HepG2 (cell line): ENCODE results near the gene IGSF8. TPM values are rescaled to one million over a fixed set of nuclear protein-coding genes. Genes with fewer than 3 reads are reported as not detected.

Experiments used
- ATAC-seq: fragments of 200-7000 bp; cut with Tn5 transposase; 3 replicates; pipeline ENCODE4 v1.9.1; 2020; ENCODE audit warnings: mild to moderate bottlenecking, moderate library complexity
- BruUV-seq: library from RNA; stranded (reverse); fragments of 400-500 nt; replicated peaks from 2 replicates; lab custom pipeline; 2021; lab: Mats Ljungman, UMichigan
- CTCF ChIA-PET: fragments of 300-600 bp; formaldehyde crosslinking; extraction: SDS; loops from one replicate; lab custom pipeline; 2021; ENCODE audit warnings: low total read pairs, inconsistent platforms, low intra/inter-chr PET ratio; lab: Yijun Ruan, JAX
- POLR2A ChIA-PET: fragments of 350-600 bp; sonication (Branson Sonifier 250); formaldehyde crosslinking; loops from one replicate; lab custom pipeline; 2020; ENCODE audit warnings: antibody characterized with exemption, inconsistent platforms; lab: Yijun Ruan, JAX
- DNase-seq: peaks from one replicate; pipeline ENCODE4 v3.0.0-alpha.2; 2015; ENCODE audit warnings: low spot score
- FAIRE-seq: peaks from 3 replicates; lab custom pipeline; 2011; peaks lifted over from hg19 to GRCh38; lab: Jason Lieb, UNC
- H2AFZ ChIP-seq: one replicate; pipeline ENCODE4 v1.6.1; 2011; ENCODE audit warnings: low read length, inconsistent platforms
- H3K27ac ChIP-seq: fragments of 300-600 bp; 3 replicates; pipeline ENCODE4 v1.8.0; 2011; ENCODE audit warnings: mixed run types, mild to moderate bottlenecking, mixed read lengths, low read length, inconsistent platforms; ENCODE audit not compliant: insufficient read depth; ENCODE audit errors: extremely low read length
- H3K27me3 ChIP-seq, 2 experiments: fragments of 200-600 bp in 1 of 2; 2 replicates in 1 of 2; 3 replicates in 1 of 2; pipeline versions ENCODE4 v1.6.0 to v1.8.0; 2011; ENCODE audit warnings: low read length in 2 of 2, mild to moderate bottlenecking in 2 of 2, moderate library complexity in 2 of 2, inconsistent platforms in 1 of 2; ENCODE audit not compliant: insufficient read depth in 2 of 2, control insufficient read depth in 1 of 2
- H3K36me3 ChIP-seq, 2 experiments: fragments of 200-600 bp in 1 of 2; replicated peaks in 1 of 2; 2 replicates in 1 of 2; 3 replicates in 1 of 2; pipeline versions ENCODE4 v1.5.1 to v1.8.0; 2011; ENCODE audit warnings: low read length in 2 of 2, inconsistent platforms in 1 of 2; ENCODE audit not compliant: insufficient read depth in 2 of 2, control insufficient read depth in 1 of 2
- H3K4me1 ChIP-seq: 2 replicates; pipeline ENCODE4 v1.5.1; 2012; ENCODE audit warnings: low read length, inconsistent platforms; ENCODE audit not compliant: insufficient read depth
- H3K4me2 ChIP-seq: 2 replicates; pipeline ENCODE4 v1.6.0; 2011; ENCODE audit warnings: low read depth, low read length, inconsistent platforms
- H3K4me3 ChIP-seq, 3 experiments: fragments of 200-600 bp in 1 of 3; sonication (generic), shearing (Covaris generic) in 1 of 3; replicated peaks in 1 of 3; 2 replicates each; pipeline ENCODE4 v1.5.1; 2011 to 2016; ENCODE audit warnings: low read length in 3 of 3, inconsistent platforms in 2 of 3, low read depth in 2 of 3, mild to moderate bottlenecking in 2 of 3, control low read depth in 1 of 3, mixed read lengths in 1 of 3; ENCODE audit not compliant: insufficient read depth in 1 of 3
- H3K79me2 ChIP-seq: one replicate; pipeline ENCODE4 v1.6.1; 2011; ENCODE audit warnings: low read length, inconsistent platforms; ENCODE audit not compliant: insufficient read depth
- H3K9ac ChIP-seq: 2 replicates; pipeline ENCODE4 v1.6.0; 2011; ENCODE audit warnings: mild to moderate bottlenecking, low read depth, low read length, inconsistent platforms; ENCODE audit not compliant: insufficient read depth
- H3K9me3 ChIP-seq: 2 replicates; pipeline ENCODE4 v1.5.1; 2012; ENCODE audit warnings: mild to moderate bottlenecking, low read length
- H4K20me1 ChIP-seq: 2 replicates; pipeline ENCODE4 v1.6.0; 2011; ENCODE audit warnings: inconsistent platforms, mild to moderate bottlenecking, low read length, moderate library complexity; ENCODE audit not compliant: insufficient read depth
- CEBPG ChIP-seq: IDR thresholded peaks from 2 replicates; pipeline ENCODE4 v1.6.1; 2016
- CREBL2 ChIP-seq: sonication (generic); formaldehyde crosslinking; IDR thresholded peaks from 2 replicates; pipeline ENCODE4 v1.8.1; 2023; ENCODE audit warnings: missing genetic modification reagents, mild to moderate bottlenecking, borderline replicate concordance
- NR2F2 ChIP-seq: IDR thresholded peaks from 2 replicates; pipeline ENCODE4 v1.6.1; 2012; ENCODE audit warnings: low read depth, inconsistent platforms, borderline replicate concordance
- PHF20 ChIP-seq: sonication (generic); formaldehyde crosslinking; IDR thresholded peaks from 2 replicates; pipeline ENCODE4 v1.5.0; 2020; ENCODE audit warnings: mild to moderate bottlenecking, missing genetic modification reagents
- SIN3A ChIP-seq: IDR thresholded peaks from 2 replicates; pipeline ENCODE4 v1.6.1; 2011; ENCODE audit warnings: low read depth, mild to moderate bottlenecking, control low read depth, low read length, borderline replicate concordance
- SP1 ChIP-seq, 2 experiments: fragments of 450-650 bp in 1 of 2; sonication (generic) in 1 of 2; formaldehyde crosslinking in 1 of 2; IDR thresholded peaks; 2 replicates each; pipeline versions ENCODE4 v1.4.0 to v1.6.1; 2016 to 2020; ENCODE audit warnings: missing genetic modification reagents in 1 of 2
- TRIM22 ChIP-seq: fragments of 450-650 bp; IDR thresholded peaks from 2 replicates; pipeline ENCODE4 v1.6.1; 2017
- XBP1 ChIP-seq: sonication (generic); formaldehyde crosslinking; IDR thresholded peaks from 2 replicates; pipeline ENCODE4 v1.5.0; 2020; ENCODE audit warnings: missing genetic modification reagents
- YEATS2 ChIP-seq: sonication (generic); formaldehyde crosslinking; IDR thresholded peaks from 2 replicates; pipeline ENCODE4 v1.4.0; 2020; ENCODE audit warnings: missing genetic modification reagents, borderline replicate concordance
- ZNF446 ChIP-seq: sonication (generic); formaldehyde crosslinking; IDR thresholded peaks from 2 replicates; pipeline ENCODE4 v1.5.0; 2020; ENCODE audit warnings: mild to moderate bottlenecking, missing genetic modification reagents
- ZNF567 ChIP-seq: sonication (generic); formaldehyde crosslinking; IDR thresholded peaks from 2 replicates; pipeline ENCODE4 v1.8.1; 2023; ENCODE audit warnings: mild to moderate bottlenecking, missing genetic modification reagents, borderline replicate concordance
- ZNF770 ChIP-seq: sonication (generic); formaldehyde crosslinking; IDR thresholded peaks from 2 replicates; pipeline ENCODE4 v1.5.0; 2020; ENCODE audit warnings: mild to moderate bottlenecking, missing genetic modification reagents
- ZNF780A ChIP-seq: sonication (generic); formaldehyde crosslinking; IDR thresholded peaks from 2 replicates; pipeline ENCODE4 v1.8.0; 2022; ENCODE audit warnings: mild to moderate bottlenecking, missing genetic modification reagents, moderate library complexity
- ZSCAN29 ChIP-seq: sonication (generic); formaldehyde crosslinking; conservative IDR thresholded peaks from 2 replicates; pipeline ENCODE4 v1.4.0; 2020; ENCODE audit warnings: mild to moderate bottlenecking, missing genetic modification reagents
- WGBS: methylation state at CpG from one replicate; pipeline ENCODE4 v1.1.6; 2017; ENCODE audit warnings: low lambda C conversion rate; 5-methylcytosine and 5-hydroxymethylcytosine counted together
- in situ Hi-C: cut with HindIII; loops from 2 replicates; pipeline ENCODE4 v1.10.0; 2017; ENCODE audit warnings: low pct_unique_long_range_greater_than_20kb; ENCODE audit not compliant: extremely low pct_ligation_motif_present
- intact Hi-C: fragments of 100-400 bp; cut with micrococcal nuclease; formaldehyde crosslinking; loops from one replicate; pipeline ENCODE4 v1.10.0; 2022; ENCODE audit not compliant: unreplicated experiment
- polyA plus RNA-seq, 8 experiments: library from polyadenylated mRNA; depleted of rRNA in 3 of 8; stranded (reverse) in 7 of 8; unstranded in 1 of 8; fragments of >200 nt; fragmentation: Illumina TruSeq in 4 of 8; extraction: Trizol in 4 of 8; gene quantifications; 2 replicates each; pipeline versions ENCODE4 v1.2.1 to v1.2.3, GENCODE V29; 2011 to 2016; ENCODE audit warnings: low read depth in 4 of 8, missing spikeins in 1 of 8, mixed read lengths in 1 of 8; ENCODE audit not compliant: insufficient read depth in 1 of 8
- total RNA-seq, 5 experiments: library from RNA; depleted of rRNA; stranded (reverse); fragments of >200 nt; fragmentation: Illumina TruSeq; extraction: Trizol; gene quantifications; 2 replicates each; pipeline ENCODE4 v1.2.3, GENCODE V29; 2016; ENCODE audit warnings: low read depth in 1 of 5

The IGSF8 gene
- total and polyA plus RNA-seq, 2 of the 13 experiments (the other 11 are each of a cell fraction or from before 2014, with no cell fraction given) = 24.0 to 41.0 TPM

GRCh38 chr1:160134791-160135572, 36.6 kb upstream of the IGSF8 start:
- TF ChIP-seq ZNF567 = no peak
- TF ChIP-seq, all 625 proteins: peak for 0
- intact Hi-C loops (no loop called here), in situ Hi-C loops (no loop called here)
- no peak overlapping the region for H3K4me2 ChIP-seq
- H3K4me1 ChIP-seq = peaks cover 27% of the 10 kb centered on the region
- ATAC-seq (no peak), FAIRE-seq (no peak), DNase-seq (no peak)
- BruUV-seq = no TSS peak
- ChIA-PET CTCF (no interaction called here), POLR2A (no interaction called here)
- no peak overlapping the region for H2AFZ ChIP-seq
- no peaks in the 10 kb centered on the region for H3K9me3 ChIP-seq
- no peak overlapping the region for H3K4me3 ChIP-seq
- H3K36me3 ChIP-seq = no peaks in the 10 kb centered on the region
- H3K27me3 ChIP-seq = no peaks in the 10 kb centered on the region
- no peak overlapping the region for H3K9ac ChIP-seq
- 62% methylated on average over 17 of the region's 20 CpGs for WGBS
- no peaks in the 10 kb centered on the region for H3K79me2 ChIP-seq
- H4K20me1 ChIP-seq = no peaks in the 10 kb centered on the region
- H3K27ac ChIP-seq = no peak overlapping the region

- intact Hi-C loops = no loop called here
- ChIA-PET CTCF (no interaction called here), POLR2A (no interaction called here)
- Histone ChIP-seq H3K27ac (no peak overlapping the region), H3K36me3 (no peaks in the 10 kb centered on the region), H3K9me3 (no peaks in the 10 kb centered on the region), H3K4me2 (no peak overlapping the region), H3K27me3 (no peaks in the 10 kb centered on the region), H3K4me1 (peaks cover 35% of the 10 kb centered on the region), H4K20me1 (no peaks in the 10 kb centered on the region), H3K79me2 (no peaks in the 10 kb centered on the region), H3K4me3 (no peak overlapping the region), H2AFZ (no peak overlapping the region), H3K9ac (no peak overlapping the region)
- BruUV-seq = no TSS peak
- FAIRE-seq (no peak), DNase-seq (no peak), ATAC-seq (no peak)
- in situ Hi-C loops = no loop called here
- 66% methylated on average over 9 of the region's 9 CpGs for WGBS
- TF ChIP-seq CREBL2 (no peak), XBP1 (no peak), ZNF446 (CRISPR knock-in tag) (no peak), CEBPG (CRISPR knock-in tag) (no peak), SP1 (IDR thresholded peaks at IDR 0.05) (no peak), SP1 (CRISPR knock-in tag; IDR thresholded peaks at IDR 0.05) (no peak), ZSCAN29 (CRISPR knock-in tag) (no peak), ZNF770 (CRISPR knock-in tag) (no peak), NR2F2 (no peak), ZNF780A (no peak), YEATS2 (CRISPR knock-in tag) (no peak), SIN3A (no peak), TRIM22 (no peak), PHF20 (CRISPR knock-in tag) (no peak)
Observed at GRCh38 chr1:160133990-160134770, 35.8 kb upstream of the IGSF8 start.
